ENCODE data around the gene SLC2A6.

DNA sequence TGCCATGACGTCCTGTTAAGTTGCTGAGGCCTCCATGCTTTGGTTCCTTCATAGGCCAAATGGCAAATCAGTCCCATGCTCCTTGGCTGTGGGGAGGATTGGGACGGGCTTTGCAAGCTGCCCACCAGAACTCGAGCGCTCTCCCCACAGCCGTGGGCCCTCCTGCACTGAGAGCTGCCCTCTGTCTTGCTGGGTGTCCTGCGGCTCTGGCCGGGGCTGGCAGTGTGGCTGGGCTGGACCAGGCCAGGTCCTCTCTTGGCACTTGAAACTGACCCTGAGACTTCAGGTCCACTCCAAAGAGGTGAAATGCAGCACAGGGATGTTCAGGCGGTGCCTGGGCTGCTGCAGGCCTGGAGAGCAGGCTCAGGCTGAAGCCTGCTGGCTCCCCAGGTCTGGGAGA is 38.8 kb upstream of the SLC2A6 start:
- TF ChIP-seq, protein P1, sequence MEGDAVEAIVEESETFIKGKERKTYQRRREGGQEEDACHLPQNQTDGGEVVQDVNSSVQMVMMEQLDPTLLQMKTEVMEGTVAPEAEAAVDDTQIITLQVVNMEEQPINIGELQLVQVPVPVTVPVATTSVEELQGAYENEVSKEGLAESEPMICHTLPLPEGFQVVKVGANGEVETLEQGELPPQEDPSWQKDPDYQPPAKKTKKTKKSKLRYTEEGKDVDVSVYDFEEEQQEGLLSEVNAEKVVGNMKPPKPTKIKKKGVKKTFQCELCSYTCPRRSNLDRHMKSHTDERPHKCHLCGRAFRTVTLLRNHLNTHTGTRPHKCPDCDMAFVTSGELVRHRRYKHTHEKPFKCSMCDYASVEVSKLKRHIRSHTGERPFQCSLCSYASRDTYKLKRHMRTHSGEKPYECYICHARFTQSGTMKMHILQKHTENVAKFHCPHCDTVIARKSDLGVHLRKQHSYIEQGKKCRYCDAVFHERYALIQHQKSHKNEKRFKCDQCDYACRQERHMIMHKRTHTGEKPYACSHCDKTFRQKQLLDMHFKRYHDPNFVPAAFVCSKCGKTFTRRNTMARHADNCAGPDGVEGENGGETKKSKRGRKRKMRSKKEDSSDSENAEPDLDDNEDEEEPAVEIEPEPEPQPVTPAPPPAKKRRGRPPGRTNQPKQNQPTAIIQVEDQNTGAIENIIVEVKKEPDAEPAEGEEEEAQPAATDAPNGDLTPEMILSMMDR (IDR thresholded peaks at IDR 0.05; ENCODE audit: low read length) = no peak
- no peak for TF ChIP-seq EZH2 (optimal IDR thresholded peaks at IDR 0.05; ENCODE audit: low read depth, low read length)

All from MM.1S (cell line).